ENCODE measurements around the gene VLDLR. TPM values are rescaled to one million over a fixed set of nuclear protein-coding genes. Genes with fewer than 3 reads are reported as not detected.

The VLDLR gene
- 10 to 100 TPM; 29.5 to 38.7 TPM for total RNA-seq
- polyA plus RNA-seq (2013, experiment 1 of 2): 22.2 TPM
- 19.4 TPM for polyA plus RNA-seq (2013, experiment 2 of 2)
- long read RNA-seq, experiment 1, partial matches to known transcripts: 4 of 8 reads
- long read RNA-seq, experiment 1, other reads (novel, unspliced or antisense): 3 of 8 reads
- long read RNA-seq, experiment 2, full-length matches to known transcripts: 57 of 87 reads
- long read RNA-seq, experiment 2, partial matches to known transcripts: 10 of 87 reads
- long read RNA-seq, experiment 2, other reads (novel, unspliced or antisense): 20 of 87 reads
- long read RNA-seq, experiment 3, full-length matches to known transcripts: 25 of 37 reads
- long read RNA-seq, experiment 3, partial matches to known transcripts: 6 of 37 reads
- long read RNA-seq, experiment 3, other reads (novel, unspliced or antisense): 6 of 37 reads
- long read RNA-seq, experiment 4, partial matches to known transcripts: 7 of 7 reads
- long read RNA-seq, experiment 4, other reads (novel, unspliced or antisense): 0 of 7 reads

GRCh38 chr9:2621722-2622460 is at the start of gene VLDLR:
Gene VLDLR, plus strand, starts transcription at chr9:2621787. Its CDS starts 403 bp downstream, at chr9:2622190.
- Mint-ChIP-seq H3K4me3 (peak within 1 kb of the TSS; percentile 83), H3K27me3 (ENCODE audit: insufficient read depth) (peaks cover 48% of the 10 kb centered on the region), H3K4me1 (peaks cover 36% of the 10 kb centered on the region), H3K27ac (peak within 1 kb of the TSS; percentile 90), H3K9me3 (no peaks in the 10 kb centered on the region), H3K36me3 (ENCODE audit: low read depth) (peaks cover 4% of the 10 kb centered on the region)
- H3K4me1 ChIP-seq (ENCODE audit: control insufficient read depth, insufficient read depth, low read length): peaks cover 15% of the 10 kb centered on the region
- peaks cover 6% of the 10 kb centered on the region for H3K27me3 ChIP-seq (ENCODE audit: control insufficient read depth, insufficient read depth, low read length, poor library complexity, severe bottlenecking)
- H3K9ac ChIP-seq (ENCODE audit: extremely low read depth, low read length, poor library complexity, severe bottlenecking): peak within 1 kb of the TSS; percentile 85
- H3K36me3 ChIP-seq (ENCODE audit: control insufficient read depth, insufficient read depth, low read length): peaks cover 13% of the 10 kb centered on the region
- 0% methylated on average over 7 to 64 of the region's 72 CpGs for WGBS, 2 experiments (ENCODE audit: insufficient coverage in 1 of 2, insufficient read length in 1 of 2)
- peak; percentile 87 for DNase-seq
- peak within 1 kb of the TSS; percentile 87 for H3K4me3 ChIP-seq (ENCODE audit: low read length)
- TF ChIP-seq CTCF (conservative IDR thresholded peaks at IDR 0.05): peak; percentile 26
- no peaks in the 10 kb centered on the region for H3K9me3 ChIP-seq (ENCODE audit: control insufficient read depth, low read length)
- H3K27ac ChIP-seq (ENCODE audit: low read depth, low read length): peak within 1 kb of the TSS; percentile 9

- Mint-ChIP-seq H3K36me3 (ENCODE audit: low read depth) (no peaks in the 10 kb centered on the region), H3K4me1 (peaks cover 22% of the 10 kb centered on the region), H3K27ac (no peak overlapping the region), H3K9me3 (no peaks in the 10 kb centered on the region), H3K27me3 (ENCODE audit: insufficient read depth) (no peaks in the 10 kb centered on the region), H3K4me3 (no peak overlapping the region)
- Histone ChIP-seq H3K27ac (ENCODE audit: low read depth, low read length) (no peak overlapping the region), H3K9ac (ENCODE audit: extremely low read depth, low read length, poor library complexity, severe bottlenecking) (no peak overlapping the region), H3K9me3 (ENCODE audit: control insufficient read depth, low read length) (no peaks in the 10 kb centered on the region), H3K27me3 (ENCODE audit: control insufficient read depth, insufficient read depth, low read length, poor library complexity, severe bottlenecking) (no peaks in the 10 kb centered on the region), H3K4me1 (ENCODE audit: control insufficient read depth, insufficient read depth, low read length) (peaks cover 12% of the 10 kb centered on the region), H3K36me3 (ENCODE audit: control insufficient read depth, insufficient read depth, low read length) (no peaks in the 10 kb centered on the region), H3K4me3 (ENCODE audit: low read length) (no peak overlapping the region)
- 95 to 100% methylated on average over 2 to 3 of the region's 3 CpGs for WGBS, 2 experiments (ENCODE audit: insufficient coverage in 1 of 2, insufficient read length in 1 of 2)
- TF ChIP-seq CTCF (conservative IDR thresholded peaks at IDR 0.05): no peak
- no peak for DNase-seq
These were observed 47.4 kb upstream of the VLDLR start for GRCh38 chr9:2574203-2574602.

- Histone ChIP-seq H3K27ac (ENCODE audit: low read depth, low read length) (no peak overlapping the region), H3K27me3 (ENCODE audit: control insufficient read depth, insufficient read depth, low read length, poor library complexity, severe bottlenecking) (no peaks in the 10 kb centered on the region), H3K9ac (ENCODE audit: extremely low read depth, low read length, poor library complexity, severe bottlenecking) (no peak overlapping the region), H3K4me3 (ENCODE audit: low read length) (no peak overlapping the region), H3K9me3 (ENCODE audit: control insufficient read depth, low read length) (no peaks in the 10 kb centered on the region), H3K36me3 (ENCODE audit: control insufficient read depth, insufficient read depth, low read length) (no peaks in the 10 kb centered on the region), H3K4me1 (ENCODE audit: control insufficient read depth, insufficient read depth, low read length) (peaks cover 8% of the 10 kb centered on the region)
- WGBS, 2 experiments (ENCODE audit: insufficient coverage in 1 of 2, insufficient read length in 1 of 2): 91 to 95% methylated on average over 2 of the region's 2 CpGs
- H3K4me3 Mint-ChIP-seq: no peak overlapping the region
- H3K27ac Mint-ChIP-seq: no peak overlapping the region
- no peak for TF ChIP-seq CTCF (conservative IDR thresholded peaks at IDR 0.05)
- peaks cover 15% of the 10 kb centered on the region for H3K4me1 Mint-ChIP-seq
- no peaks in the 10 kb centered on the region for H3K27me3 Mint-ChIP-seq (ENCODE audit: insufficient read depth)
- DNase-seq: no peak
- no peaks in the 10 kb centered on the region for H3K36me3 Mint-ChIP-seq (ENCODE audit: low read depth)
- H3K9me3 Mint-ChIP-seq: no peaks in the 10 kb centered on the region
These were observed 45.0 kb upstream of the VLDLR start for GRCh38 chr9:2576631-2577030.
